ENCODE measurements around the gene DOCK10.

GRCh38 chr2:224969633-224970260 is 72.5 kb downstream of the DOCK10 start:
- TF ChIP-seq POLR2A (IDR thresholded peaks at IDR 0.05) = no peak
- TF ChIP-seq, protein P1, sequence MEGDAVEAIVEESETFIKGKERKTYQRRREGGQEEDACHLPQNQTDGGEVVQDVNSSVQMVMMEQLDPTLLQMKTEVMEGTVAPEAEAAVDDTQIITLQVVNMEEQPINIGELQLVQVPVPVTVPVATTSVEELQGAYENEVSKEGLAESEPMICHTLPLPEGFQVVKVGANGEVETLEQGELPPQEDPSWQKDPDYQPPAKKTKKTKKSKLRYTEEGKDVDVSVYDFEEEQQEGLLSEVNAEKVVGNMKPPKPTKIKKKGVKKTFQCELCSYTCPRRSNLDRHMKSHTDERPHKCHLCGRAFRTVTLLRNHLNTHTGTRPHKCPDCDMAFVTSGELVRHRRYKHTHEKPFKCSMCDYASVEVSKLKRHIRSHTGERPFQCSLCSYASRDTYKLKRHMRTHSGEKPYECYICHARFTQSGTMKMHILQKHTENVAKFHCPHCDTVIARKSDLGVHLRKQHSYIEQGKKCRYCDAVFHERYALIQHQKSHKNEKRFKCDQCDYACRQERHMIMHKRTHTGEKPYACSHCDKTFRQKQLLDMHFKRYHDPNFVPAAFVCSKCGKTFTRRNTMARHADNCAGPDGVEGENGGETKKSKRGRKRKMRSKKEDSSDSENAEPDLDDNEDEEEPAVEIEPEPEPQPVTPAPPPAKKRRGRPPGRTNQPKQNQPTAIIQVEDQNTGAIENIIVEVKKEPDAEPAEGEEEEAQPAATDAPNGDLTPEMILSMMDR (IDR thresholded peaks at IDR 0.05) = no peak

Data from uterus (tissue), 2 donors.